CD4-positive, alpha-beta T cell (primary cell): ENCODE results near the gene FBXL15. TPM values are rescaled to one million over a fixed set of nuclear protein-coding genes. Genes with fewer than 3 reads are reported as not detected.
"Not testable (repeated sequence)": the region's sequence is repeated elsewhere in the genome, so short reads cannot be mapped to it uniquely, and the experiment has no call there.

Experiments
- ATAC-seq: fragments of 200-7000 bp; cut with Tn5 transposase; one replicate; pipeline ENCODE4 v1.10.0; 2022; ENCODE audit warnings: mild to moderate bottlenecking; ENCODE audit not compliant: poor library complexity
- CTCF ChIA-PET: fragments of 350-600 bp; sonication (Branson Sonifier 250); formaldehyde crosslinking; loops from one replicate; lab custom pipeline; 2021; ENCODE audit warnings: antibody characterized with exemption, inconsistent platforms; lab: Charles Lee
- POLR2A ChIA-PET: fragments of 350-600 bp; sonication (Branson Sonifier 250); formaldehyde crosslinking; loops from one replicate; lab custom pipeline; 2021; ENCODE audit warnings: antibody characterized with exemption, inconsistent platforms; lab: Charles Lee
- DNase-seq, 14 experiments: peaks; one replicate each; pipeline ENCODE4 v3.0.0-alpha.2; 2013 to 2020; ENCODE audit warnings: mixed read lengths in 2 of 14
- H3K27ac ChIP-seq, 2 donors: one replicate each; pipeline versions ENCODE4 v1.5.1 to v1.7.0; 2013; ENCODE audit warnings: low read length in 2 of 2, low read depth in 1 of 2, mild to moderate bottlenecking in 1 of 2
- H3K27me3 ChIP-seq, 2 experiments: 1 replicate in 1 of 2; 2 replicates in 1 of 2; pipeline versions ENCODE4 v1.6.1 to v1.7.0; 2013; ENCODE audit warnings: low read length in 2 of 2, control low read depth in 1 of 2, mild to moderate bottlenecking in 1 of 2, moderate library complexity in 1 of 2; ENCODE audit not compliant: insufficient read depth in 2 of 2, control insufficient read depth in 1 of 2
- H3K36me3 ChIP-seq: one replicate; pipeline ENCODE4 v1.6.1; 2013; ENCODE audit warnings: low read length, control low read depth; ENCODE audit not compliant: insufficient read depth
- H3K4me1 ChIP-seq: one replicate; pipeline ENCODE4 v1.6.1; 2013; ENCODE audit warnings: low read length, control low read depth; ENCODE audit not compliant: insufficient read depth
- H3K4me3 ChIP-seq: one replicate; pipeline ENCODE4 v1.5.1; 2013; ENCODE audit warnings: mild to moderate bottlenecking, low read length, moderate library complexity
- H3K9me3 ChIP-seq, 2 experiments: 1 replicate in 1 of 2; 2 replicates in 1 of 2; pipeline versions ENCODE4 v1.6.1 to v1.7.0; 2013; ENCODE audit warnings: low read length in 2 of 2, mild to moderate bottlenecking in 2 of 2, control low read depth in 1 of 2, moderate library complexity in 1 of 2; ENCODE audit not compliant: control insufficient read depth in 1 of 2, insufficient read depth in 1 of 2
- H3K27ac Mint-ChIP-seq: one replicate; pipeline ENCODE4 v1.8.0; 2020; ENCODE audit warnings: mixed read lengths
- H3K27me3 Mint-ChIP-seq: one replicate; pipeline ENCODE4 v1.8.0; 2021; ENCODE audit warnings: mixed read lengths
- H3K36me3 Mint-ChIP-seq: one replicate; pipeline ENCODE4 v1.8.0; 2021; ENCODE audit warnings: low read depth, mixed read lengths
- H3K4me1 Mint-ChIP-seq: one replicate; pipeline ENCODE4 v1.8.0; 2021; ENCODE audit warnings: low read depth, mixed read lengths
- H3K4me3 Mint-ChIP-seq: one replicate; pipeline ENCODE4 v1.8.0; 2020; ENCODE audit warnings: mild to moderate bottlenecking, mixed read lengths
- H3K9me3 Mint-ChIP-seq: one replicate; pipeline ENCODE4 v1.8.0; 2020; ENCODE audit warnings: mixed read lengths
- intact Hi-C, 2 experiments: fragments of 100-400 bp; cut with DNase I in 1 of 2; cut with micrococcal nuclease in 1 of 2; formaldehyde crosslinking; loops; one replicate each; pipeline versions ENCODE4 v1.15.1 to v1.9.0; 2023 to 2025; cut with DNase I, micrococcal nuclease
- total RNA-seq, 174 experiments: library from RNA in 2 of 174; stranded (reverse) in 2 of 174; gene quantifications; one replicate each; pipeline ENCODE4 v1.2.3 and lab custom pipeline; 2021 to 2026
- TF ChIP-seq, protein P1 (sequence below): fragments of 200-600 bp; IDR thresholded peaks from one replicate; pipeline ENCODE4 v1.8.0; 2022; ENCODE audit warnings: antibody characterized with exemption, mild to moderate bottlenecking

FBXL15 gene
- total RNA-seq, 2 experiments from 2014 or later: 10.2 to 10.4 TPM

DNA sequence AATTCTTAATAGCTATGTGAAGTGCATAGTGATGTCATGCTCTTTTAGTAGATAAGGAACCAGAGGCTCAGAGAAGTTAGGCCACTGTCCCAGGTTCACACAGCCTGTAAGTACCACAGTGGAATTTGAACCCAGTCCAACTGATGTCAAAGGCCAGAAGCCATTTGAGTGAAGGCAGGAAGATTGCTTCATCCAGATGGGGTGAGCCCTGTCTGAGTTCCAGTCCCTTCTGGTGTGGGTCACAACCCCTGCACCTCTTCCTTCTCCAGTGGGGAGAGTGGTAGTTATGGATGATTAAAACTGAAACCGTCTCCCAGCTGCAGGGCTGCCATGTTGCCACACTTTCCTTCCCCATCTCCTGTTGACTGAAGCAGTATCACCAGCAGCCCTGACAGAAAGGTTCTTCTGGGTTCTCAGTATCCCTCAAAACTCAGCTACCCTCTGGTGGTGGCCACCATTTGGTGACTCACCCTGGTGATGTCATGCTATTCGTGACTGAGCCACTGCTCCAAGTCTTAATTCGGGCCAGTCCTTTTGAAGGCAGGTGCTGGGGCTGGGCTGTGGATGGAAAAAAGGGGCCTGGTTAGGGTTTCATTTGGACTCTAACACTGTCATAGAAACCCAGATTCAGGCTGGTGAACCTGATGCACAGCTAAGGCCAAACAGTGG is 32.2 kb downstream of the FBXL15 start:
- ATAC-seq (no peak), DNase-seq (peak in 4 of 14 experiments; percentile 26 to 78 (median 65))
- CTCF ChIA-PET: interaction anchor here (1.3 to 4.1 kb wide), 2 partner anchors 8 to 30 kb away, joined by 3 to 19 read pairs; no protein-coding TSS in a partner anchor
- H3K4me1 Mint-ChIP-seq: peaks cover 26% of the 10 kb centered on the region
- intact Hi-C loops: loop anchor here in 1 of 2 experiments (5.0 kb wide), 1 partner anchor 49 kb away; the partner anchor contains the start of genes ACTR1A and SUFU
- POLR2A ChIA-PET: interaction anchor here (1.1 to 6.8 kb wide), 3 partner anchors 8 to 222 kb away, joined by 4 to 131 read pairs (median 90); partner anchors contain the start of gene CUEDC2
- H3K4me3 ChIP-seq: no peak overlapping the region
- no peaks in the 10 kb centered on the region for H3K27me3 Mint-ChIP-seq
- TF ChIP-seq, protein P1, sequence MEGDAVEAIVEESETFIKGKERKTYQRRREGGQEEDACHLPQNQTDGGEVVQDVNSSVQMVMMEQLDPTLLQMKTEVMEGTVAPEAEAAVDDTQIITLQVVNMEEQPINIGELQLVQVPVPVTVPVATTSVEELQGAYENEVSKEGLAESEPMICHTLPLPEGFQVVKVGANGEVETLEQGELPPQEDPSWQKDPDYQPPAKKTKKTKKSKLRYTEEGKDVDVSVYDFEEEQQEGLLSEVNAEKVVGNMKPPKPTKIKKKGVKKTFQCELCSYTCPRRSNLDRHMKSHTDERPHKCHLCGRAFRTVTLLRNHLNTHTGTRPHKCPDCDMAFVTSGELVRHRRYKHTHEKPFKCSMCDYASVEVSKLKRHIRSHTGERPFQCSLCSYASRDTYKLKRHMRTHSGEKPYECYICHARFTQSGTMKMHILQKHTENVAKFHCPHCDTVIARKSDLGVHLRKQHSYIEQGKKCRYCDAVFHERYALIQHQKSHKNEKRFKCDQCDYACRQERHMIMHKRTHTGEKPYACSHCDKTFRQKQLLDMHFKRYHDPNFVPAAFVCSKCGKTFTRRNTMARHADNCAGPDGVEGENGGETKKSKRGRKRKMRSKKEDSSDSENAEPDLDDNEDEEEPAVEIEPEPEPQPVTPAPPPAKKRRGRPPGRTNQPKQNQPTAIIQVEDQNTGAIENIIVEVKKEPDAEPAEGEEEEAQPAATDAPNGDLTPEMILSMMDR: no peak
- peaks cover 16% of the 10 kb centered on the region for H3K36me3 ChIP-seq
- H3K36me3 Mint-ChIP-seq: peaks cover 32% of the 10 kb centered on the region
- no peaks in the 10 kb centered on the region for H3K9me3 ChIP-seq
- H3K27me3 ChIP-seq: no peaks in the 10 kb centered on the region
- H3K27ac Mint-ChIP-seq: peak overlapping the region; percentile 77
- peak overlapping the region; percentile 85 for H3K4me3 Mint-ChIP-seq
- peaks cover 41% of the 10 kb centered on the region for H3K4me1 ChIP-seq
- H3K9me3 Mint-ChIP-seq: no peaks in the 10 kb centered on the region
- peak overlapping the region in 1 of 2 donors; percentile 25 for H3K27ac ChIP-seq

DNA sequence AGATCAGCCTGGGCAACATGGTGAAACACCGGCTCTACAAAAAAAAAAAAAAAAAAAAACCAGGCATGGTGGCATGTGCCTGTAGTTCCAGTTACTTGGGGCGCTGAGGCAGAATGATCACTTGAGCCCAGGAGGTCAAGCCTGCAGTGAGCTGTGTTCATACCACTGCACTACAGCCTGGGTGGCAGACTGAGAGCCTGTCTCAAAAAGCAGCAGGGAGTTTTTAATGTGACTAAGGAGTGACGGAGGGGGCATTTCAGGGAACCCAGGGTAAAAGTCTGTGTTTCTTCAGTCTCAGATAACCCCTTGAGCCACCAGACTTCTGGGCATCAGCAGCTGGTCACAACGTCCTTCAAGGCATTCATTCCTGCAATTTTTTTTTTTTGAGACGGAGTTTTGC is 32.9 kb downstream of the FBXL15 start:
- Mint-ChIP-seq H3K4me1 (peaks cover 26% of the 10 kb centered on the region), H3K4me3 (no peak overlapping the region), H3K27ac (no peak overlapping the region), H3K9me3 (no peaks in the 10 kb centered on the region), H3K27me3 (no peaks in the 10 kb centered on the region), H3K36me3 (peaks cover 32% of the 10 kb centered on the region)
- Histone ChIP-seq H3K4me3 (no peak overlapping the region), H3K4me1 (peaks cover 41% of the 10 kb centered on the region), H3K36me3 (peaks cover 16% of the 10 kb centered on the region), H3K27me3 (no peaks in the 10 kb centered on the region), H3K27ac (peak overlapping the region in 1 of 2 donors; percentile 7), H3K9me3 (no peaks in the 10 kb centered on the region)
- ATAC-seq: no peak
- TF ChIP-seq, protein P1: no peak
- POLR2A ChIA-PET: interaction anchor here (1.1 to 6.8 kb wide), 3 partner anchors 8 to 221 kb away, joined by 4 to 131 read pairs (median 90); partner anchors contain the start of gene CUEDC2
- intact Hi-C loops: loop anchor here in 1 of 2 experiments (5.0 kb wide), 1 partner anchor 49 kb away; the partner anchor contains the start of genes ACTR1A and SUFU
- CTCF ChIA-PET: interaction anchor here (0.7 to 1.3 kb wide), 2 partner anchors 31 to 146 kb away, joined by 3 read pairs; no protein-coding TSS in a partner anchor
- DNase-seq: peak in 2 of 14 experiments; percentile 41 to 53

DNA sequence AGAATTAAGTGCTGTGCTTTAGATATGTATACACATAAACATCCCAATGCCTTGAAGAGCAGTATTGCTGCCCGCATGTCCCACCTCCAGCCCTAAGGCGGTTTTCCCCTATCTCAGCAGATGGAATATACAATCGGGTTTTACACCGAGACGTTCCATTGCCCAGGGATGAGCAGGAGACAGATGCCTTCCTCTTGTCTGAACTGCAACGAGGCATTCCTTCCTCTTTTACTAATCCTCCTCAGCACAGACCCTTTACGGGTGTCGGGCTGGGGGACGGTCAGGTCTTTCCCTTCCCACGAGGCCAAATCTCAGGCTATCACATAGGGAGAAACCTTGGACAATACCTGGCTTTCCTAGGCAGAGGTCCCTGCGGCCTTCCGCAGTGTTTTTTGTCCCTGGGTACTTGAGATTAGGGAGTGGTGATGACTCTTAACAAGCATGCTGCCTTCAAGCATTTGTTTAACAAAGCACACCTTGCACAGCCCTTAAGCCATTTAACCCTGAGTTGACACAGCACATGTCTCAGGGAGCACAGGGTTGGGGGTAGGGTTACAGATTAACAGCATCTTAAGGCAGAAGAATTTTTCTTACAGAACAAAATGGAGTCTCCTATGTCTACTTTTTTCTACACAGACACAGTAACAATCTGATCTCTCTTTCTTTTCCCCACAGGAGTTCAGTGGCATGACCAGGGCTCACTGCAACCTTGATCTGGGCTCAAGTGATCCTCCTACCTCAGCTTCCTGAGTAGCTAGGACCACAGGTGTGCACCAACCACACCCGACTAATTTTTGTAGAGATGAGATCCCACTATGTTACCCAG is 34.2 kb downstream of the FBXL15 start:
- Histone ChIP-seq H3K4me1 (peaks cover 31% of the 10 kb centered on the region), H3K36me3 (peaks cover 16% of the 10 kb centered on the region)
- peaks cover 29% of the 10 kb centered on the region for H3K36me3 Mint-ChIP-seq
- DNase-seq, ATAC-seq, H3K4me3 ChIP-seq, H3K4me3 Mint-ChIP-seq, H3K9me3 ChIP-seq, H3K9me3 Mint-ChIP-seq, H3K27ac ChIP-seq, H3K27me3 ChIP-seq, POLR2A ChIA-PET, CTCF ChIA-PET, H3K27me3 Mint-ChIP-seq, H3K27ac Mint-ChIP-seq: not testable (repeated sequence)
- intact Hi-C loops: loop anchor here in 1 of 2 experiments (5.0 kb wide), 1 partner anchor 47 kb away; the partner anchor contains the start of genes ACTR1A and SUFU
- peaks cover 18% of the 10 kb centered on the region for H3K4me1 Mint-ChIP-seq
